ENCODE results near the gene IGF1R. TPM values are rescaled to one million over a fixed set of nuclear protein-coding genes. Genes with fewer than 3 reads are reported as not detected.

The IGF1R gene
- total RNA-seq, 1 donor from 2014 or later, result 62.7 TPM

GRCh38 chr15:98924401-98925049, 276.2 kb downstream of the IGF1R start:
- no peak for TF ChIP-seq CTCF (IDR thresholded peaks at IDR 0.05; ENCODE audit: insufficient read depth, low read length, poor library complexity, severe bottlenecking)
- Histone ChIP-seq H3K36me3 (ENCODE audit: control insufficient read depth, insufficient read depth, low read length) (no peaks in the 10 kb centered on the region), H3K4me3 (ENCODE audit: low read depth, low read length) (no peak overlapping the region), H3K27me3 (ENCODE audit: control insufficient read depth, insufficient read depth, low read length) (no peaks in the 10 kb centered on the region)
- DNase-seq (ENCODE audit: low read depth), result no peak

GRCh38 chr15:98926236-98926635, 277.9 kb downstream of the IGF1R start:
- no peak for TF ChIP-seq CTCF (IDR thresholded peaks at IDR 0.05; ENCODE audit: insufficient read depth, low read length, poor library complexity, severe bottlenecking)
- no peaks in the 10 kb centered on the region for H3K27me3 ChIP-seq (ENCODE audit: control insufficient read depth, insufficient read depth, low read length)
- no peaks in the 10 kb centered on the region for H3K36me3 ChIP-seq (ENCODE audit: control insufficient read depth, insufficient read depth, low read length)

GRCh38 chr15:98927022-98927421, 278.7 kb downstream of the IGF1R start:
- TF ChIP-seq CTCF (IDR thresholded peaks at IDR 0.05; ENCODE audit: insufficient read depth, low read length, poor library complexity, severe bottlenecking), result no peak
- Histone ChIP-seq H3K27me3 (ENCODE audit: control insufficient read depth, insufficient read depth, low read length) (no peaks in the 10 kb centered on the region), H3K4me3 (ENCODE audit: low read depth, low read length) (no peak overlapping the region), H3K36me3 (ENCODE audit: control insufficient read depth, insufficient read depth, low read length) (no peaks in the 10 kb centered on the region)
- no peak for DNase-seq (ENCODE audit: low read depth)

More at GRCh38 chr15:98926236-98926635, 277.9 kb downstream of the IGF1R start:
- no peak overlapping the region for H3K4me3 ChIP-seq (ENCODE audit: low read depth, low read length)
- DNase-seq (ENCODE audit: low read depth), result no peak

- Histone ChIP-seq H3K4me3 (ENCODE audit: low read depth, low read length) (no peak overlapping the region), H3K27me3 (ENCODE audit: control insufficient read depth, insufficient read depth, low read length) (no peaks in the 10 kb centered on the region), H3K36me3 (ENCODE audit: control insufficient read depth, insufficient read depth, low read length) (no peaks in the 10 kb centered on the region)
- no peak for TF ChIP-seq CTCF (IDR thresholded peaks at IDR 0.05; ENCODE audit: insufficient read depth, low read length, poor library complexity, severe bottlenecking)
- no peak for DNase-seq (ENCODE audit: low read depth)
Observed at GRCh38 chr15:98927996-98928395, 279.7 kb downstream of the IGF1R start.

- Histone ChIP-seq H3K36me3 (ENCODE audit: control insufficient read depth, insufficient read depth, low read length) (no peaks in the 10 kb centered on the region), H3K4me3 (ENCODE audit: low read depth, low read length) (no peak overlapping the region), H3K27me3 (ENCODE audit: control insufficient read depth, insufficient read depth, low read length) (no peaks in the 10 kb centered on the region)
- no peak for DNase-seq (ENCODE audit: low read depth)
- TF ChIP-seq CTCF (IDR thresholded peaks at IDR 0.05; ENCODE audit: insufficient read depth, low read length, poor library complexity, severe bottlenecking), result no peak
Observed at GRCh38 chr15:98930576-98930975, 282.2 kb downstream of the IGF1R start.

- H3K36me3 ChIP-seq (ENCODE audit: control insufficient read depth, insufficient read depth, low read length), result no peaks in the 10 kb centered on the region
Observed at GRCh38 chr15:98931004-98931403, 282.7 kb downstream of the IGF1R start.

More at GRCh38 chr15:98931004-98931403, 282.7 kb downstream of the IGF1R start:
- DNase-seq (ENCODE audit: low read depth), result no peak
- H3K27me3 ChIP-seq (ENCODE audit: control insufficient read depth, insufficient read depth, low read length), result no peaks in the 10 kb centered on the region
- H3K4me3 ChIP-seq (ENCODE audit: low read depth, low read length), result no peak overlapping the region
- TF ChIP-seq CTCF (IDR thresholded peaks at IDR 0.05; ENCODE audit: insufficient read depth, low read length, poor library complexity, severe bottlenecking), result no peak
